HL-60 (cell line): Measurements from ENCODE around the gene HNF4A.

ENCODE experiments used
- DNase-seq, 2 experiments: peaks; one replicate each; pipeline ENCODE4 v3.0.0-alpha.2; 2010 to 2020; ENCODE audit warnings: low read depth in 1 of 2, low spot score in 1 of 2
- H3K27ac ChIP-seq: fragments of 250-450 bp; sonication (Bioruptor Pico); replicated peaks from 2 replicates; pipeline ENCODE4 v1.5.1; 2020; ENCODE audit warnings: mild to moderate bottlenecking, moderate library complexity
- H3K27me3 ChIP-seq: fragments of 250-450 bp; sonication (Bioruptor Pico); 2 replicates; pipeline ENCODE4 v1.5.1; 2021; ENCODE audit warnings: mild to moderate bottlenecking, moderate library complexity; ENCODE audit not compliant: insufficient read depth, poor library complexity, severe bottlenecking
- H3K4me3 ChIP-seq: replicated peaks from 2 replicates; pipeline ENCODE4 v1.5.1; 2011; ENCODE audit warnings: mild to moderate bottlenecking, control low read depth, low read length; ENCODE audit not compliant: insufficient read depth
- GABPA ChIP-seq: IDR thresholded peaks from 2 replicates; pipeline ENCODE4 v1.6.1; 2012; ENCODE audit warnings: low read depth
- POLR2AphosphoS5 ChIP-seq: IDR thresholded peaks from 2 replicates; pipeline ENCODE4 v1.6.1; 2012; ENCODE audit warnings: low read depth
- SPI1 ChIP-seq: IDR thresholded peaks from 2 replicates; pipeline ENCODE4 v1.6.1; 2012; ENCODE audit warnings: low read depth, mild to moderate bottlenecking, borderline replicate concordance
- TF ChIP-seq, protein P1 (sequence below): IDR thresholded peaks from one replicate; pipeline ENCODE4 v1.5.1; 2011; ENCODE audit warnings: low read length, control low read depth, inconsistent platforms; ENCODE audit not compliant: insufficient read depth
- TF ChIP-seq, protein P2 (sequence below): IDR thresholded peaks from 2 replicates; pipeline ENCODE4 v1.6.1; 2012; ENCODE audit warnings: low read depth; ENCODE audit not compliant: insufficient replicate concordance

The HNF4A gene

GRCh38 chr20:44429419-44430269, 74.1 kb downstream of the HNF4A start:
- TF ChIP-seq, protein P1, sequence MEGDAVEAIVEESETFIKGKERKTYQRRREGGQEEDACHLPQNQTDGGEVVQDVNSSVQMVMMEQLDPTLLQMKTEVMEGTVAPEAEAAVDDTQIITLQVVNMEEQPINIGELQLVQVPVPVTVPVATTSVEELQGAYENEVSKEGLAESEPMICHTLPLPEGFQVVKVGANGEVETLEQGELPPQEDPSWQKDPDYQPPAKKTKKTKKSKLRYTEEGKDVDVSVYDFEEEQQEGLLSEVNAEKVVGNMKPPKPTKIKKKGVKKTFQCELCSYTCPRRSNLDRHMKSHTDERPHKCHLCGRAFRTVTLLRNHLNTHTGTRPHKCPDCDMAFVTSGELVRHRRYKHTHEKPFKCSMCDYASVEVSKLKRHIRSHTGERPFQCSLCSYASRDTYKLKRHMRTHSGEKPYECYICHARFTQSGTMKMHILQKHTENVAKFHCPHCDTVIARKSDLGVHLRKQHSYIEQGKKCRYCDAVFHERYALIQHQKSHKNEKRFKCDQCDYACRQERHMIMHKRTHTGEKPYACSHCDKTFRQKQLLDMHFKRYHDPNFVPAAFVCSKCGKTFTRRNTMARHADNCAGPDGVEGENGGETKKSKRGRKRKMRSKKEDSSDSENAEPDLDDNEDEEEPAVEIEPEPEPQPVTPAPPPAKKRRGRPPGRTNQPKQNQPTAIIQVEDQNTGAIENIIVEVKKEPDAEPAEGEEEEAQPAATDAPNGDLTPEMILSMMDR, result no peak
- no peak for TF ChIP-seq GABPA
- TF ChIP-seq, protein P2, sequence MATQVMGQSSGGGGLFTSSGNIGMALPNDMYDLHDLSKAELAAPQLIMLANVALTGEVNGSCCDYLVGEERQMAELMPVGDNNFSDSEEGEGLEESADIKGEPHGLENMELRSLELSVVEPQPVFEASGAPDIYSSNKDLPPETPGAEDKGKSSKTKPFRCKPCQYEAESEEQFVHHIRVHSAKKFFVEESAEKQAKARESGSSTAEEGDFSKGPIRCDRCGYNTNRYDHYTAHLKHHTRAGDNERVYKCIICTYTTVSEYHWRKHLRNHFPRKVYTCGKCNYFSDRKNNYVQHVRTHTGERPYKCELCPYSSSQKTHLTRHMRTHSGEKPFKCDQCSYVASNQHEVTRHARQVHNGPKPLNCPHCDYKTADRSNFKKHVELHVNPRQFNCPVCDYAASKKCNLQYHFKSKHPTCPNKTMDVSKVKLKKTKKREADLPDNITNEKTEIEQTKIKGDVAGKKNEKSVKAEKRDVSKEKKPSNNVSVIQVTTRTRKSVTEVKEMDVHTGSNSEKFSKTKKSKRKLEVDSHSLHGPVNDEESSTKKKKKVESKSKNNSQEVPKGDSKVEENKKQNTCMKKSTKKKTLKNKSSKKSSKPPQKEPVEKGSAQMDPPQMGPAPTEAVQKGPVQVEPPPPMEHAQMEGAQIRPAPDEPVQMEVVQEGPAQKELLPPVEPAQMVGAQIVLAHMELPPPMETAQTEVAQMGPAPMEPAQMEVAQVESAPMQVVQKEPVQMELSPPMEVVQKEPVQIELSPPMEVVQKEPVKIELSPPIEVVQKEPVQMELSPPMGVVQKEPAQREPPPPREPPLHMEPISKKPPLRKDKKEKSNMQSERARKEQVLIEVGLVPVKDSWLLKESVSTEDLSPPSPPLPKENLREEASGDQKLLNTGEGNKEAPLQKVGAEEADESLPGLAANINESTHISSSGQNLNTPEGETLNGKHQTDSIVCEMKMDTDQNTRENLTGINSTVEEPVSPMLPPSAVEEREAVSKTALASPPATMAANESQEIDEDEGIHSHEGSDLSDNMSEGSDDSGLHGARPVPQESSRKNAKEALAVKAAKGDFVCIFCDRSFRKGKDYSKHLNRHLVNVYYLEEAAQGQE, result no peak
- TF ChIP-seq SPI1, result no peak
- no peak for TF ChIP-seq POLR2AphosphoS5
- Histone ChIP-seq H3K27me3 (no peaks in the 10 kb centered on the region), H3K4me3 (no peak overlapping the region), H3K27ac (no peak overlapping the region)
- DNase-seq, result no peak

DNA sequence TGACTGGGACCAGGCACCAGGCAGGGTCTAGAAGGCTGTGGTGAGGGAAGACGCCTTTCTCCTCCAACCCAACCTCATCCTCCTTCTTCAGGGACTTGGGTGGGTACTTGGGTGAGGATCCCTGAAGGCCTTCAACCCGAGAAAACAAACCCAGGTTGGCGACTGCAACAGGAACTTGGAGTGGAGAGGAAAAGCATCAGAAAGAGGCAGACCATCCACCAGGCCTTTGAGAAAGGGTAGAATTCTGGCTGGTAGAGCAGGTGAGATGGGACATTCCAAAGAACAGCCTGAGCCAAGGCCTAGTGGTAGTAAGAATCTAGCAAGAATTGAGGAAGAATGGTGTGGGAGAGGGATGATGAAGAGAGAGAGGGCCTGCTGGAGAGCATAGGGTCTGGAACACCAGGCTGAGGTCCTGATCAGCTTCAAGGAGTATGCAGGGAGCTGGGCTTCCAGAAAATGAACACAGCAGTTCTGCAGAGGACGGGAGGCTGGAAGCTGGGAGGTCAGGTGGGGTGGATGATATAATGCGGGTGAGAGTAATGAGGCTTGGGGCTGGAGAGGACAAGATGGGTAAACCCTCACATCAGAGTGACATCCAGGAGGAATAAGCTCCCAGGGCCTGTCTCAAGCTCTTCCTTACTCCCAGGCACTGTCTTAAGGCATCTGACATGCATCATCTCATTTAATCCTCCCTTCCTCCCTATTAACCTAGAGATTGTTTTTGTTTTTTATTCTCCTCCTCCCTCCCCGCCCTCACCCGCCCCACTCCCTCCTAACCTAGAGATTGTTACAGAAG, 75.0 kb downstream of the HNF4A start:
- TF ChIP-seq GABPA (no peak), SPI1 (no peak), POLR2AphosphoS5 (no peak)
- TF ChIP-seq, protein P1, result no peak
- TF ChIP-seq, protein P2, result no peak
- no peak overlapping the region for H3K27ac ChIP-seq
- DNase-seq, result no peak
- H3K27me3 ChIP-seq, result no peaks in the 10 kb centered on the region
- H3K4me3 ChIP-seq, result no peak overlapping the region

DNA sequence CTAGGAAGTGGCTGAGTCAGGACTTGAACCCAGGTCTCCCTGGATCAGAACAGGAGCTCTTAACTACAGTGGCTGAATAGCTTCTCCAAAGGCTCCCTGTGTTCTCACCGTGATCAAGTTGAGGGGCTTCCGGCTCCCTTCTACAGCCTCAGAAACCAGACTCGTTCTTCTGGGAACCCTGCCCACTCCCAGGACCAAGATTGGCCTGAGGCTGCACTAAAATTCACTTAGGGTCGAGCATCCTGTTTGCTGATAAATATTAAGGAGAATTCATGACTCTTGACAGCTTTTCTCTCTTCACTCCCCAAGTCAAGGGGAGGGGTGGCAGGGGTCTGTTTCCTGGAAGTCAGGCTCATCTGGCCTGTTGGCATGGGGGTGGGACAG, 75.6 kb downstream of the HNF4A start:
- H3K4me3 ChIP-seq, result no peak overlapping the region
- TF ChIP-seq, protein P2, result no peak
- TF ChIP-seq, protein P1, result no peak
- TF ChIP-seq SPI1 (no peak), POLR2AphosphoS5 (no peak), GABPA (no peak)
- no peak for DNase-seq
- H3K27ac ChIP-seq, result no peak overlapping the region
- peaks cover 2% of the 10 kb centered on the region for H3K27me3 ChIP-seq
